HG03159 (cell line): ENCODE data around the gene MAG.
A peak's percentile ranks its signal among the peaks of the same experiment; 100 is the strongest.

Experiments
- ATAC-seq: cut with Tn5 transposase; IDR thresholded peaks from one replicate; pipeline ENCODE4 v1.9.1; 2021; ENCODE audit warnings: mild to moderate bottlenecking, moderate library complexity; ENCODE audit not compliant: unreplicated experiment

MAG gene, protein sequence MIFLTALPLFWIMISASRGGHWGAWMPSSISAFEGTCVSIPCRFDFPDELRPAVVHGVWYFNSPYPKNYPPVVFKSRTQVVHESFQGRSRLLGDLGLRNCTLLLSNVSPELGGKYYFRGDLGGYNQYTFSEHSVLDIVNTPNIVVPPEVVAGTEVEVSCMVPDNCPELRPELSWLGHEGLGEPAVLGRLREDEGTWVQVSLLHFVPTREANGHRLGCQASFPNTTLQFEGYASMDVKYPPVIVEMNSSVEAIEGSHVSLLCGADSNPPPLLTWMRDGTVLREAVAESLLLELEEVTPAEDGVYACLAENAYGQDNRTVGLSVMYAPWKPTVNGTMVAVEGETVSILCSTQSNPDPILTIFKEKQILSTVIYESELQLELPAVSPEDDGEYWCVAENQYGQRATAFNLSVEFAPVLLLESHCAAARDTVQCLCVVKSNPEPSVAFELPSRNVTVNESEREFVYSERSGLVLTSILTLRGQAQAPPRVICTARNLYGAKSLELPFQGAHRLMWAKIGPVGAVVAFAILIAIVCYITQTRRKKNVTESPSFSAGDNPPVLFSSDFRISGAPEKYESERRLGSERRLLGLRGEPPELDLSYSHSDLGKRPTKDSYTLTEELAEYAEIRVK

DNA sequence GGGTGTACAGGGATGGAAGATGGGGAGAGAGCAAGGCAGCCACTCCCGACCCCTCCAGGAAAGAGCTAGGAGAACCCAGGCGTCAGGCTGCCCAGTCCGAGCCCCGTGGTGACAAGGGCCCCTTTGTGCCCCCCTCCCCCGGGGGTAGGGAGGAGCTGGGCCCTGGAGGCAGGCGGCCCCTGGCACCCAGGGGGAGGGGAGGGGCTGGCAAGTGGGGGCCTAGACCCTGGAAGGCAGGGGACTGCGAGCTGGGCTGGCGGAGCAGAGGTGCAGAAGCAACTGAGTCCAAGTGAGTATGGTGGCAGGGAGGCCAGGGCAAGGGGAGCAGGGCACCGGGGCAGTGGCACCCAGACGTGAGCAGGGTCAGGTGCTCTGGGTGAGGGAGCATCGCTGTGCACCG is at the start of gene MAG:
TSS of gene MAG (plus strand) at position 246 of the 400 bp plus-strand sequence. CDS start 3,248 bp downstream, outside the sequence.
- no peak for ATAC-seq

DNA sequence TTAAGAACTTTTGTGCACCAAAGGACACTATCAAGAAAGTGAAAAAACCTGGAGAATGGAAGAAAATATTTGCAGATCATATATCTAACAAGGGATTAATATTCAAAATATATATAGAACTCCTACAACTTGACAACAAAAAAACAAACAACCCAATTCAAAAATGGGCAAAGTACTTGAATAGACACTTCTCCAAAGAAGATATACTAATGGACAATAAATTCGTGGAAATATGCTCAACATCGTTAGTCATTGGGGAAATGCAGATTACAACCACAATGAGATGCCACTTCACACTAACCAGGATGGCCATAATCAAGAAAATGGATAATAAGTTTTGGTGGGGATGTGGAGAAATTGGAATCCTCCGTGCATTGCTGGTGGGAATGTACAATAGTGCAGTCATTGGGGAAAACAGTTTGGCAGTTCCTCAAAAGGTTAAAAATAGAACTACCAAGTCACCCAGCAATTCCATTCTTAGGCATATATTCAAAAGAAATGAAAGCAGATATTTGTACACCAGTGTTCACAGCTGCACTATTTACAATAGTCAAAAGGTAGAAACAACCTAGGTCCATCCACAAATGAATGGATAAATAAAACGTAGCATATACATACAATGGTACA is 45.4 kb upstream of the MAG start:
- no peak for ATAC-seq

DNA sequence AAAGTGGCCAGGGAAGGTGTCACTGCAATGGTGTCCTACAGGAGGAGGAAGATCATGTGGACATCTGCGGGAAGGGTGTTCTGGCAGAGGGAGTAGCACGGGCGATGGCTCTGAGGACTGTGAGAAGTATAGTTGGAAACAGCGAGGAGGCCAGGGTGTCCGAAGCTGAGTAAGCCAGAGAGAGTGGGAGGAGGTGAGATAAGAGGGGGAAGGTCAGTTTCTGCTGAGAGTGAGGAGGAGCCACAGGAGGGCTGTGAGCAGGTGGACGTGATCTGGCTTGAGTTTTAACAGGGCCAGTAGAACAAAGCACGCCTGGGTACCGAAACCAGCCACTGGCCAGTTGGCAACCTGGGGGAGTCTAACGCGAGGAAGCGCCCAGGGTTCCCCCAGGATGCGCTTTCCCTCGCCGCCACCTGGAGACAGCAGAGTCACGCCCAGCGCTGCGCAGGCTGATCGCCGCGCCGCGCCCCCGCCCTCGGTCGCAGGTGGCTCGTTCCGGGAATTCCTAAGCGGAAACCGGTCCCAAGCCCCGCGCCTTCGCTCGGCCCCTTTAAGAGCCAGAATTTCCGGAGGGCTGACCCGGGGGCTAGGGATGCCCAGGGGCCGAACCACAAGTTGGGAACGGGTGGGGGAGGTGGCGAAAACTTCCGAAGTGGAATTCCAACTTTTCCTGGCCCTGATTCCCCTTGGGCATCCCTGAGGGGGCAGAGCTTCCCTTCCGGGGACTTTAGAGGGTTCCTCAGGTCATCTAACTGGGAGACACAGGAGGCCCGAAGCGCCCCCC is 44.2 kb upstream of the MAG start:
- ATAC-seq = peak; percentile 41

DNA sequence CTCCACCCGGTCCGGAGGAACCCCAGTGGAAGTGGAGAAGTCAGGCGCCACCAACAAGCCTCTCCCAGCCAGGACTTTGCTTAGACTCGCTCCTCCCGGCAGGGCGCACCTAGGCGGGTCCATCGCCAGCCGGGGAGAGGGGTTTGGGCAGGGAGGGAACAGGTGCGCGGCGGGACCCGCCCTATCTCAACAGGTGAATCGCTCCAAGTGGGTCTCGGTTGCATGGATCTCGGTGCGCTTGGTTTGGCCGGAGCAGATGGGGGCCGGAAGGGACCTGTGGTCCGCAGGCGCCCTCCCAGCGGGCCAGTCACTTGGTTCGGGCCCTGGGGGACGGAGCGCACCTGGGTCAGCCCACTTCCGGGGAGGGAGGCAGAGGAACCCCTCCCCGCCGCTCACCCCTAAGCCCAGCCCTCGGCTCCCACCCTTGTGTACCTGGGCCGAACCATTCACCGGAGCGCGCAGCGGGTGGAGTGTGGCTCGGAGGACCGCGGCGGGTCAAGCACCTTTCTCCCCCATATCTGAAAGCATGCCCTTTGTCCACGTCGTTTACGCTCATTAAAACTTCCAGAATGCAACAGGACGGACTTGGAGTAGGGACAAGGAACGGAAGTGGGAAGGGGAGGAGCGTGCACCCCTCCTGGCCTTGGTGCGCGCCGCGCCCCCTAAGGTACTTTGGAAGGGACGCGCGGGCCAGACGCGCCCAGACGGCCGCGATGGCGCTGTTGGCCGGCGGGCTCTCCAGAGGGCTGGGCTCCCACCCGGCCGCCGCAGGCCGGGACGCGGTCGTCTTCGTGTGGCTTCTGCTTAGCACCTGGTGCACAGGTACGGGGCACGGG is 43.4 kb upstream of the MAG start, which contains the start of gene LSR:
TSS of gene LSR (plus strand) at position 693 of the 836 bp plus-strand sequence. CDS start at position 714, 21 bp downstream.
- peak; percentile 76 for ATAC-seq

DNA sequence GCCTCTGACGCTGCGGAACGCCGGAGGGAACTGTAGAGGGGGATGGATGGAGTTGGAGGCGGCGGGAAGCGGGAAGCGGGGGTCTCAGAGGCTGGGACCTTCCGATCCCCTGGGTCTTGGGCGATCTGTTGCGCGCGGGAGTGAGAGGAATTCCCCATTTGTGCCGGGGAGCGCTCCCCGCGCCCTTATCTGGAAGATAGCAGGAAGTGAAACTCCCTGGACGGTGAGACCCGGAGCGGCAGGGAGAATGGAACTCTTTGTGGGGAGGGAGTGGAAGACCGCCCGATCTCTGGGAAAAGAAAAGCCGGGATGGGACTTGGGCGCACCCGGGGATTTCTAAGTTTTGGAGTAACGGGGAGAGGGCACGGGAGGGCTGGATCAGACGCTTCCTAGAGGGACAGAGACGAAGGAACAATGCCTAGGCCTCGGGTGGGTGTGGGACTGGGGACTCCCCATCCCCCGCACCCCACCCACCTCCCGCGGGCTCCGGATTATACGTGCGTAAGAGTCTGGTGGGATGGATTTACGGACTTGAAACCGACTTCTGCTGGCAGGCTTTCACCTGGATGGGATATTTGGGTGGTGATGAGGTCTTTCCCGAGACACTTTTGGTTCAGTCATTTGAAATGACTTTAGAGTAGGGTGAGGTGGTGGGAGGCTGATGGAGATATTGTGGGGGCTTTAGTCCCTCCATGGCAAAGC is 42.7 kb upstream of the MAG start:
- ATAC-seq = no peak

DNA sequence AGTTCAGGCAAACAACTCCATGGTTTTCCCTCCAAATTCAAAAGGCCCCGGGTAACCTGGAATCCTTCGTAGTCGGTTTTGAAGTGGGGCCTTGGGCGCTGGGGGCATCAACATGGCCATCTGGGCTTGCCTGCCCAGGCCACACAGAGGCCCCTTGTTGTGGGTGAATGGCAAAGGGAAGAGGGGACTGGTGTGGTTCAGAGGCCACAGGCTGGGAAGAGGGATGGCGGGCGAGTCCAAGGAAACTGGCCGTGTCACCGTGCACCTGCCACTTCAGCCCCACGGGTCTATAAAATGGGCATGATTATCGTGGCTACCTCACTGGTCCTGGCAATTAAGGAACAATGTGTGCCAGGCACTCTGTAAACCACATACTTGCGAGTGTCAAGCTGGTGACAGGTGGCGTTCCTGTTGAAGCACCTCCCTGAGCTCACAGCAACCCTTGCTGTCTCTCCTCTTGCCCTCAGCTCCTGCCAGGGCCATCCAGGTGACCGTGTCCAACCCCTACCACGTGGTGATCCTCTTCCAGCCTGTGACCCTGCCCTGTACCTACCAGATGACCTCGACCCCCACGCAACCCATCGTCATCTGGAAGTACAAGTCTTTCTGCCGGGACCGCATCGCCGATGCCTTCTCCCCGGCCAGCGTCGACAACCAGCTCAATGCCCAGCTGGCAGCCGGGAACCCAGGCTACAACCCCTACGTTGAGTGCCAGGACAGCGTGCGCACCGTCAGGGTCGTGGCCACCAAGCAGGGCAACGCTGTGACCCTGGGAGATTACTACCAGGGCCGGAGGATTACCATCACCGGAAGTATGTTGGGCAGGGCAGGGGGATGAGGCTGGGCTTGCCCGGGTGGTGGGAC is 41.9 kb upstream of the MAG start:
- no peak for ATAC-seq

DNA sequence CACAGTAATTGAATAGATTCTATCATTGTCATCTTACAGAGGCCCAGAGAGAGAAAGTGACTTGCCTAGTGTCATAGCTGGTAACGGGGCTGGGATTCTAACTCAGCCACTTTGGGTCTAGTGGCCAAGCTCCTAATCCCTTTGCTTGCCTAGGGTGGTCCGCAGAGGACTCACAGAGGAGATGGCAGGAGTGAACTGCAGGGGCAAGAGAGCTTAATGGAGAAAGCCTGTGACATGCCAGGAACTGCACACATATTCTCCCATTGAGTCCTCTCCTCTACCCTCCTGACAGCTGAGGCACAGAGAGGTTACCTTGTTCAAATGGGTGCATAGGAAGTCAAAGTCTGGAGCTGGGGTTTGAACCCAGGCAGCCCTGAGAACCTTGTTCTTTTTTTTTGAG is 40.5 kb upstream of the MAG start:
- no peak for ATAC-seq

DNA sequence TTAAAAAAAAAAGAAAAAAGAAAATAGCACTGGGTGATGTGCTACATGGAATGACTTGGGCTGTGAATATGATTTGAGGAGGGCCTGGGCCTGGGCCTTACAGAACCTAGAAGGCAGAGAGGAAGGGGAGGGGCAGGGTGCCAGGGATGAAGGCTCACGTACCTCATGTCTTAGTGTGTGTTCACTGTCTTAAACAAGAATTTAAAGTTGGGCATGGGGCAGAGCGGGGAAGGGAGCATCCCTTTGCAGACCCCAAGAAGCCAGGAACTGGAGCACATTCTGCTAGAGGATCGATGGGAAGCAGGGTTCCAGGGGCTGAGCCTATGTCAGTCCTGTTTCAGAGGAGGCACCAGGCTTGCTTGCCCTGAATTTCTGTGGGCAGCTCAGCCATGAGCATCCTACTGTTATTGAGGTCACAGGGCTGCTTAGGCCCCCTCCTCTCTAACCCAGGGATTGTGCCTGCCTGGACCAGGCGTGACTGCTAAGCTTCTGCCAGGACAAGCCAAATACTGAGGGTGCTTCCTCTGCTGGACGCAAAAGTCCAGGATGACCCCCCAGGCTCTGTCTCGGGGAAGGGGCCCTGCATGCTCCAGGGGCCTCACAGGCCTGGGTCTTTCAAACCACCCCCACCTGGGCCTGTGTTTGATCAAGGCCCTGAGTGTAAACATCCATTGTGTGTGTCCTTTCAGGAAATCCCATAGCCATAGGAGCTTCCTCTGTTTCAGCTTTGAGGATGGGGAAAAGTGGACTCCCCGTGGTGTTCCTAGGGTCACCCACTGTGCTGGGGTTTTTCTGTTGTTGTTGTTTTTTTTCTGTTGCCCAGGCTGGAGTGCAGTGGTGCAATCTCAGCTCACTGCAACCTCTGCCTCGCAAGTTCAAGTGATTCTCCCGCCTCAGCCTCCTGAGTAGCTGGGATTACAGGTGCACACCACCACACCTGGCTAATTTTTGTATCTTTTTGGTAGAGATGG is 38.4 kb upstream of the MAG start:
- ATAC-seq = no peak

DNA sequence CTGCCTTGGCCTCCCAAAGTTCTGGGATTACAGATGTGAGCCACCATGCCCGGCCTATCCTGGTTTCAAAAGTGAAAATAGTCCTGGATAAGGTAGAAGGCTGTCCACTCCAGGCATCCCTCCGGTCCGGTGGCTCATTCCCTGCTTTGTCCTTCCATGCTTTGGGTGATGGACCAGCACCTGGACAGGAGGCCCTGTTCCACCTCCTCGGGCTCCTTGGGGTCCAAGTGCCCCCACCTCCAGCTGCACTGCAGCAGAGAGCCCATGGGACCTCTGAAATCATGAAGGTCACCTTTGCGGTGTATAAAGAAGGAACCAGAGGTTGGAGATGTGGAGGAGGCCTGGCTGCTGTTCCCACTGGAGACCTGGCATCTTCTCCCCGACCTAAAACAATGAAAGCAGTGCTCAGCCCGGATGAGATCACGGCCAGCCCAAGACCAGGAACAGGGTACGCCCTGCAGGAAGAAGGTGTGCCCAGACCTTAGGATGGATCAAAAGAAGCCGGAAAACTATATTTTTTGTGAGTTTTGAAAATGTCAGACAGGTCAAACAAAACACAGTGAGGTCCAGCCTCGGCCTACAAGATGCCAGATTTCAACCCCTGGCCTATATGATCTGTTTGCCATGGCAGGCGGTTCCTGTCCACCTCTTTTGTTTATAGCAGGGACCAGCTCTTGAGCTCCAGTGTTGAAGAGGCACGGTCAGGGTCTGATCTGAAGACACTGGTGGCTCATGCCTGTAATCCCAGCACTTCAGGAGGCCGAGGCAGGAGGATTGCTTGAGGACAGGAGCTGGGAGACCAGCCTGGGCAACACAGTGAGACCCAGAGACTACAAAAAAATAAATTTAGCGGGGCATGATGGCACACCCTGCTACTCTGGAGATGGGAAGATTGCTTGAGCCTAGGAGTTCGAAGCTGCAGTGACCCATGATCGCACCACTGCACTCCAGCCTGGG is 37.3 kb upstream of the MAG start:
- no peak for ATAC-seq

DNA sequence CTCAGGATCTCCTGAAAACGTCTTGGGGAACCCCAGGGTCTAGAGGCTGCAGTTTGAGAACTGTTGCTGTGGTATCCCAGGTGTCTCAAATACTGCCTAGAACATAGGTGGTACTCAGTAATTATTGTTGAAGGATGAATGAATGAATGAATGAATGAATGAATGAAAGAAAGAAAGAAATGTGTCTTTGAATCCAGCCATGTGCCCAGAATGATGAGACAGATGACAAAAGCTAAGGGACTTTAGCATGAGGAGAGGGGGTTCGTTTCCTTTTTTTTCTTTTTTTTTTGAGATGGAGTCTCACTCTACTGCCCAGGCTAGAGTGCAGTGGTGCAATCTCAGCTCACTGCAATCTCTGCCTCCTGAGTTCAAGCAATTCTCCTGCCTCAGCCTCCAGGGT is 35.4 kb upstream of the MAG start:
- no peak for ATAC-seq

DNA sequence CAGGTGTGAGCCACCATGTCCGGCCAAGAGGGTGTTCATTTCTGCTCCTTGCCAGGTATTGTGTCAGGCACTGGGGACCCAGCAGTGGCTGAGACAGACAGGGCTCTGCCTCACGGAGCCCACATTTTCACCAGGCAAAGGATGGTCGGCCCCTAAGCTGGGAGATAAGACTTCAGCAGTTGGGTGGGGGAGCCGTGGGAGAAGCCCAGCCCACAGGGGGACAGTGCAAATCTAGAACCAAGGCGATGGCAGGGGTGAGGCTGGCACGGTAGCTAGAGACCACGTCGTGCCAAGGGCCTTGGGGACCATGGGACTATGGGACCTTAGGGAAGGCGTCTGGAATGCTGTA is 34.9 kb upstream of the MAG start:
- no peak for ATAC-seq

DNA sequence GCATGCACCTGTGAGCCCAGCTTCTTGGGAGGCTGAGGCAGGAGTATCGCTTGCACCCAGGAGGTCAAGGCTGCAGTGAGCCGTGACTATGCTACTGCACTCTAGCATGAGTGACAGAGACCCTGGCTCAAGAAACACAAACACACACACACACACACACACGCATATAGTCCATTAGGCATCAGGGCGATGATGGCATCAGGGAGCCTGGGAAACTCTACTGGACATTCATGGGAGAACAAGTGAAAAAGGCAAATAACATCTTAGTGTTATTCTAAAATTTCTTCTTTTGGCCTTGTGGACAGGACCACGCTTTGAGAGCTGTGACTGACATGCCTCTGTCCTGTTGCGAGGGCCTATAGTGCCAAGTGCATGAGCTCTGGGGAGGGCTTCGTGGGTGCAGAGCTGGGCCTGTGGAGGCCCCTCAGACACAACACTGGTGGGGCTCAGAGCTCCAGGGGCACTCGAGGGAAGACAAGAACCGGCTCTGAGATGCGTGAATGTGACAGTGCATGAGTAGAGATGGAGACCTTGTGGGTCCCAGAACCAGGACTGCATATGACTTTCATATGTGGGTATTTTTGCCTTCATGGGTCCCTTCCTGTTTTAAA is 31.2 kb upstream of the MAG start:
- no peak for ATAC-seq

DNA sequence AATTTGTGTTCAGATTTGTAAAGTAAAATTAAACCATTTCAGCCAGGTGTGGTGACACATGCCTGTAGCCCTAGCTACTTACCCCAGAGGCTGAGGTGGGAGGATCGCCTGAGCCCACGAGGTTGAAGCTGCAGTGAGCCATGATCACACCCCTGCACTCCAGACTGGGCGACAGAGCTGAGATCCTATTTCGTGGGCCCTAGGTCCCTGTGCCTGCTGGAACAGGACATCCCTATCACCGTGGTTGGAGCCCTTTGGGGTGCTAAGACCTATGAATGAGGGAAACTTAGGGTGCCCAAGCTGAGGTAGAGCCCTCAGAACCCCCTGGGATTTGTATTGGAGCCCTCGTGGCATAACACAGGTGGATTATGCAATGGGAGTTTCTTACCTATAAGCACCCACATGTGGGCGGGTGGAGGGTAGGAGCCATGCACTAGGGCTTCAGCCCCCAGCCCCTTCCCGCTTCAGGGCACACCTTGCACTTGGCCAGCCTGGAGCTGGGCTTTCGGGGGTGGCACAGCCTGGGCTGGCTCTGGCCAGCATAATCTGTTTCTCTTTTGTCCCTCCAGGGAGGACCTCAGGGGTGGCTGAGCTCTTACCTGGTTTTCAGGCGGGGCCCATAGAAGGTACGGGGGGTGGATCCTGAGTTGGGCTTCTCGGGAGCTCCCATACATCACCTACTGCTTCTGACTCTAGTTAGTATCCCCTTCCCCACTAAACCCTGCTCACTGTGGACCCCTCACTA is 30.4 kb upstream of the MAG start:
- ATAC-seq = no peak

DNA sequence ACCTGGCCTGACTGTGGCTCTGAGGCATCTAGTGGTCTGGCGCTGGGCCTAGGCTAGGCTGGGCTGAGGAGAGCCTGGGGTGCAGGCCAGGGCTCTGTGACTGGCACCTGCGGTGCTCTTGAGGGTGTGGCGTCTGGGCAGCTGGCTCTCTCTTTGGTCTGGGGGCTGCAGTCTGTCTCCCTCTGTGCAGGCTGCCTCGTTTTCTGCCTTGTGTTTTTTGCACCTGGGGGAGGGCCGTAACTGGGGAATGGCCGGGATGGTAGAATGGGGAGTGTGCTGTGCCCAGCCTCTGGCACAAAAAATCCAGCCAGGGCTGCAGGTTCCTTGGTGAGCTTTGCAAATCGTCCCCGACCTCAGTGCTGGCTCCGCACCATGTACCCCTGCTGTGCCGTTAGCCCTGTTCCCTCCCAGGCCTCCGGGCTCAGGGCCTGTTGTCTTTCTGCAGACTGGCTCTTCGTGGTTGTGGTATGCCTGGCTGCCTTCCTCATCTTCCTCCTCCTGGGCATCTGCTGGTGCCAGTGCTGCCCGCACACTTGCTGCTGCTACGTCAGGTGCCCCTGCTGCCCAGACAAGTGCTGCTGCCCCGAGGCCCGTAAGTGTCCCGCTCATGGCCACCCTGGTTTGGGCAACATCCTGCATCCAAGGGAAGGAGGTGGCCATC is 29.7 kb upstream of the MAG start:
- ATAC-seq = no peak
